ENCODE data around the gene NCOA6. TPM values are rescaled to one million over a fixed set of nuclear protein-coding genes. Genes with fewer than 3 reads are reported as not detected.

Gene NCOA6
- total and polyA plus RNA-seq, 2 donors from 2014 or later: 28.1 to 30.8 TPM

GRCh38 chr20:34709831-34710567 is 115.5 kb downstream of the NCOA6 start:
- FAIRE-seq: no peak
- Histone ChIP-seq H3K4me3 (ENCODE audit: low read length in 3 of 3) (peak overlapping the region; percentile 55 to 67 (median 59)), H3K27ac (ENCODE audit: low read depth in 2 of 2, low read length in 2 of 2) (peak overlapping the region; percentile 91 to 93), H3K36me3 (ENCODE audit: control insufficient read depth in 2 of 3, insufficient read depth in 3 of 3, low read length in 3 of 3) (peaks cover 0 to 12% (median 6%) of the 10 kb centered on the region in 3 donors), H3K4me1 (ENCODE audit: control insufficient read depth in 2 of 3, insufficient read depth in 2 of 3, low read depth in 1 of 3, low read length in 3 of 3) (peaks cover 0 to 38% (median 31%) of the 10 kb centered on the region in 3 donors), H3K9ac (ENCODE audit: low read length in 3 of 3) (peak overlapping the region; percentile 13 to 74 (median 33)), H3K27me3 (ENCODE audit: control insufficient read depth, insufficient read depth, low read length) (no peaks in the 10 kb centered on the region), H3K9me3 (ENCODE audit: control insufficient read depth in 2 of 3, insufficient read depth in 1 of 3, low read length in 3 of 3) (no peaks in the 10 kb centered on the region)
- intact Hi-C loops (cut with DNase I): no loop called here
- DNase-seq: peak in 4 of 5 donors; percentile 82 to 89 (median 86)
- TF ChIP-seq CTCF (IDR thresholded peaks at IDR 0.05; ENCODE audit: borderline replicate concordance, extremely low read depth, insufficient read depth): peak; percentile 33

GRCh38 chr20:34709044-34709830 is 116.2 kb downstream of the NCOA6 start:
- peak overlapping the region; percentile 27 to 74 (median 74) for H3K9ac ChIP-seq (ENCODE audit: low read length in 3 of 3)
- intact Hi-C loops (cut with DNase I): no loop called here
- H3K9me3 ChIP-seq (ENCODE audit: control insufficient read depth in 2 of 3, insufficient read depth in 1 of 3, low read length in 3 of 3): no peaks in the 10 kb centered on the region
- H3K27me3 ChIP-seq (ENCODE audit: control insufficient read depth, insufficient read depth, low read length): no peaks in the 10 kb centered on the region
- H3K36me3 ChIP-seq (ENCODE audit: control insufficient read depth in 2 of 3, insufficient read depth in 3 of 3, low read length in 3 of 3): peaks cover 0 to 10% (median 2%) of the 10 kb centered on the region in 3 donors
- DNase-seq (peak; percentile 89 to 94 (median 92)), FAIRE-seq (no peak)
- H3K4me3 ChIP-seq (ENCODE audit: low read length in 3 of 3): peak overlapping the region; percentile 55 to 67 (median 59)
- TF ChIP-seq CTCF (IDR thresholded peaks at IDR 0.05; ENCODE audit: borderline replicate concordance, extremely low read depth, insufficient read depth): no peak
- H3K27ac ChIP-seq (ENCODE audit: low read depth in 2 of 2, low read length in 2 of 2): peak overlapping the region; percentile 91 to 93
- H3K4me1 ChIP-seq (ENCODE audit: control insufficient read depth in 2 of 3, insufficient read depth in 2 of 3, low read depth in 1 of 3, low read length in 3 of 3): peaks cover 0 to 42% (median 32%) of the 10 kb centered on the region in 3 donors

GRCh38 chr20:34708621-34709043 is 116.8 kb downstream of the NCOA6 start:
- Histone ChIP-seq H3K4me3 (ENCODE audit: low read length in 3 of 3) (peak overlapping the region in 1 of 3 donors; percentile 67), H3K4me1 (ENCODE audit: control insufficient read depth in 2 of 3, insufficient read depth in 2 of 3, low read depth in 1 of 3, low read length in 3 of 3) (peaks cover 0 to 42% (median 32%) of the 10 kb centered on the region in 3 donors), H3K9ac (ENCODE audit: low read length in 3 of 3) (peak overlapping the region in 1 of 3 donors; percentile 42), H3K9me3 (ENCODE audit: control insufficient read depth in 2 of 3, insufficient read depth in 1 of 3, low read length in 3 of 3) (no peaks in the 10 kb centered on the region), H3K36me3 (ENCODE audit: control insufficient read depth in 2 of 3, insufficient read depth in 3 of 3, low read length in 3 of 3) (peaks cover 0 to 8% (median 0%) of the 10 kb centered on the region in 3 donors), H3K27ac (ENCODE audit: low read depth in 2 of 2, low read length in 2 of 2) (peak overlapping the region; percentile 91 to 93), H3K27me3 (ENCODE audit: control insufficient read depth, insufficient read depth, low read length) (no peaks in the 10 kb centered on the region)
- intact Hi-C loops (cut with DNase I): no loop called here
- DNase-seq (peak; percentile 69 to 78 (median 75)), FAIRE-seq (no peak)
- TF ChIP-seq CTCF (IDR thresholded peaks at IDR 0.05; ENCODE audit: borderline replicate concordance, extremely low read depth, insufficient read depth): peak; percentile 15

Data from kidney (tissue), 14 donors.